Measurements from ENCODE around the gene SMIM24. TPM values are rescaled to one million over a fixed set of nuclear protein-coding genes. Genes with fewer than 3 reads are reported as not detected.
"Not testable (repeated sequence)": the region's sequence is repeated elsewhere in the genome, so short reads cannot be mapped to it uniquely, and the experiment has no call there.

The SMIM24 gene
- total RNA-seq, 1 donor from 2014 or later: not detected

DNA sequence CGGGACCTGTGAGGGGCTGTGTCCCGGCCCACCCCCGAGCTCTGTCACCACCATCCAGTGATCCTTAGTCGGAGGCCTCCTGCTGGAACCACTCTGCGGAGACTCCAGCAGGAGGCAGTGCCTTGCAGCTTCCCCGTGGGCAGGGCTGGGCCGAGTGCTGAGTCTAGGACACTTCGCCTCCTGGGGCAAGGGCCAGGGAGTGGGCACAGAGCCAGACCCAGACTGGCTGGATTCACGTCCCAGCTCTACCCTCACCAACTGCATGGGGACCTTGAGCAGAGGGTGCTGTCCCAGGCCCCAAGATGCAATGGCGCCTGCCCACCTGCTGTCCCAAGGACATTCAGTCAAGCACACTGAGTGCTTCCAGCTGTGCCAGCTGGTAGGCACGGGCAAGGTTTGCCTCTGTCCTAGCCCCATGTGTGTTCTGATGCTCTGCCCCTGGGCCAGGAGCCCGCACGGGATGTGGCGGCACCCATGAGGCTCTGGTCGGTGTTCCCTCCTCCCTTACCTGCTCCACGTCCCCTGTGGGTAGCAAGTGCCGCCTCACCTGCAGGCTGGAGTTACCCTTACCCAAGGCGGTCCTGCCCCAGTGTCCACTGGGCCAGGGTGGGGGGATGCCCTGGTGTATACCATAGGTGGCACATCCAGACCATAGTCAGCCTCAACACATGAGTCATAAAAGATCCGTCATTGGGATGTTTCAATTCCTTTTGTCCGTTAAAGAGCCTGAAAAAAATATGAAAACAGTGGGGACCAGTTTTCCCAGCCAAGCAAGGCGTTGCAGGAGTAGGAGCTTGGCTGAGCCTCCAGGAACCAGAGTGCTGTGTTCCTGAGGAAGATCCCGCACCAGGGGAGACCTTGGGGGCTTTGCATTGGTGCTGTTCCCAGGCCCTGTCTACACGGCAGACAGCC is 33.2 kb upstream of the SMIM24 start:
- no peak for DNase-seq

DNA sequence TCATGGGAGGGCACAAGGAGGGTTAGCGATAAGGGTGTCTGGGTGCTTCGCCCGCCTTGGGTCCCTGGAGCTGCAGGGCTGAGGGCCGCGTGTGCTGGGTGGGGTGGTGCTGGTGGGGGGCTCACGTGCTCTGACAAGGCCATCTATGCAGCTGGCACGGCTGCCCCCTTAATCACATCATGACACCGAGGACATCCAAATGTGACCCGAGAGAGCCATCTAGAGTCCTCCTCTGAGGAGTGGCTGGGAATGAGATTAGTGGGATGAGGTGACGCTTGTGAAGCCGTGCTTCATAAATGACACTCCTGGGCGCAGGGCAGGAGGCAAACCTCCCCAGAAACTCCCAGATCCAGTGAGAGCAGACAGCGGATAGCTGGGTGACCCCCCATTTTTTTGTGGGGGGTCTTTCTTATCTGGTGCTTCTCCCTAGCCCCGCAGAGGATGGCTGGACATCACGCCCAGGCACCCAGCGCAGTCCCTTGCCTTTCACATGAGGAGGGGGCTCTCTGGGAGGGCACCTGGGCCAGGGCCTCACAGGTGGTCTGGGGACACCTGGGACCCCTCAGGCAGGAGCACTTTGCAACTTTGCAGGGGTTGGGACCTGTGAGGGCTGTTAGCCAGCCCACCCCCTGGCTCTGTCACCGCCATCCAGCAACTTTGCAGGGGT is 32.4 kb upstream of the SMIM24 start:
- no peak for DNase-seq

GRCh38 chr19:3511506-3512251 is 31.4 kb upstream of the SMIM24 start:
- DNase-seq: no peak

GRCh38 chr19:3510727-3511126 is 30.4 kb upstream of the SMIM24 start:
- DNase-seq: no peak

DNA sequence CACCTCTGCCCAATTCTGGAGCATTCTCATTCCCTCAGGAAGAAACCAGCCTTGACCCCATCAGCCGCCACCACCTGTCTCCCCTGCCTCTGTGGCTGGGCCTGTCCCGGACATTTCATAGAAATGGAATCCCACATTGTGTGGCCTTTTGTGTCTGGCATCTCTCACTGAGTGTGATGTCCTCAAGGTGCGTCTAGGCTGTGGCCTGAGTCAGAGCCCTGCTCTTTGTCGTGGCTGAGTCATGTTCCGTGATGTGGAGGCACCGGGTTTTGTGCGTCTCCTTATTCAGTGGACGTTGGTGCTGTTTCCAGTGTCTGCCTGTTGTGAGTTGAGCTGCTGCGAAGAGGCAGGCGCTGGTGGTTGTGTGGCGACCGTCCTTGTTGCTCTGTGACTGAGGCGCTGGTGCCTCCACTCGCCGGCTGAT is 29.3 kb upstream of the SMIM24 start:
- DNase-seq: peak; percentile 70

DNA sequence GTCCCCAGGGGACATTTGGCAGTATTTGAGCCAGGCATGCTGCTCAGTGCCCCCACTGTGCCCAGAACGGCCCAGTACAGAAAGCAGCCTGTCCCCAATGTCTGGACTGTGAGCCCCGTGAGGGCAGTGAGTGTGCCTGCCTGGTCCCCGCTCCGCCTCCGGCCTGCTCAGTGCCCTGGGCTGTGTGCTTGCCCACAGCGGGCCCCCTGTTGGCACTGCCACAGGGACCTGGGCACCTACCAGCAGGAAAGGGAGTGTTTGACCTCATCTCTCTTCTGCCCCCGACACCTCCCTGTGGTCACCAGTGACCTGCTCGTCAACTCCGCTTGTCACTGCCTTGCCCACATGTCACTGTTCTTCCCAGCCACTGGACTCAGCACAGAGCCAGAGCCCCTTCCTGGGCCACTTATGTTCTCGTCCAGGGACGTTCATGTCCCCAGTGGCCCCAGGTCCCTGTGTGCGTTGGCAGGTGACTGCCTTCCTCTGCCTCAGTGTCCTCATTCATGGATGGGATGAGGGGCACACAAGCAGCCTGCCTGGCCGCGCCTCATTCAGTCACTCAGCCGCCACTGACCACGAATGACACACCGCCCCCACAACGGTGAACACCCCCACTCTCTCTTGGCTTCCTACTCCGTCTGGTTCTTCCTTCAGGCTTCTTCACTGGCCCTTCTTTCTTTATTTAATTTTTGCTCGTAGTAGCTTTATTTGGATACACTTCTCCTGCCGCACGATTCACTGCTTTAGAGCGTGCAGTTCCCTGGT is 28.6 kb upstream of the SMIM24 start:
- no peak for DNase-seq

DNA sequence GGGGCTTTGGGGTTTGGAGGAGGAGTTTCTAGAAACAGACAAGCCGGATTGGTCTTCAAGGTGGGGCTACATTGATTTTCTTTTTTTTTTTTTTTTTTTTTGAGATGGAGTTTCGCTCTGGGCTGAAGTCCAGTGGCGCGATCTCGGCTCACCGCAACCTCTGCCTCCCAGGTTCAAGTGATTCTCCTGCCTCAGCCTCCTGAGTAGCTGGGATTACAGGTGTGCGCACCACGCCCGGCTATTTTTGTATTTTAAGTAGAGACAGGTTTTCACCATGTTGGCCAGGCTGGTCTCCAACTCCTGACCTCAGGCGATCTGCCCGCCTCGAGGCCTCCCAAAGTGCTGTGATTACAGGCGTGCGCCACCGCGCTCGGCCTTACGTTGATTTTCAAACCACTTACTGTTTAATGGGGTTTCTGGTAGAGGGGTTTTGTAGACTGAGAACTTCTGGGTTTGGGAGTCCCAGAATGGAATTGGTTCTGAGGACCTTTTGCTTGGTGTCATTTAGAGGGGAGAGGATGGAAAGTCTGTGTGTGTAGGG is 27.9 kb upstream of the SMIM24 start:
- not testable (repeated sequence) for DNase-seq

- peak; percentile 28 for DNase-seq
Measured at GRCh38 chr19:3507371-3508120, 27.2 kb upstream of the SMIM24 start.

GRCh38 chr19:3506384-3507340 is 26.3 kb upstream of the SMIM24 start:
- DNase-seq: peak; percentile 38

DNA sequence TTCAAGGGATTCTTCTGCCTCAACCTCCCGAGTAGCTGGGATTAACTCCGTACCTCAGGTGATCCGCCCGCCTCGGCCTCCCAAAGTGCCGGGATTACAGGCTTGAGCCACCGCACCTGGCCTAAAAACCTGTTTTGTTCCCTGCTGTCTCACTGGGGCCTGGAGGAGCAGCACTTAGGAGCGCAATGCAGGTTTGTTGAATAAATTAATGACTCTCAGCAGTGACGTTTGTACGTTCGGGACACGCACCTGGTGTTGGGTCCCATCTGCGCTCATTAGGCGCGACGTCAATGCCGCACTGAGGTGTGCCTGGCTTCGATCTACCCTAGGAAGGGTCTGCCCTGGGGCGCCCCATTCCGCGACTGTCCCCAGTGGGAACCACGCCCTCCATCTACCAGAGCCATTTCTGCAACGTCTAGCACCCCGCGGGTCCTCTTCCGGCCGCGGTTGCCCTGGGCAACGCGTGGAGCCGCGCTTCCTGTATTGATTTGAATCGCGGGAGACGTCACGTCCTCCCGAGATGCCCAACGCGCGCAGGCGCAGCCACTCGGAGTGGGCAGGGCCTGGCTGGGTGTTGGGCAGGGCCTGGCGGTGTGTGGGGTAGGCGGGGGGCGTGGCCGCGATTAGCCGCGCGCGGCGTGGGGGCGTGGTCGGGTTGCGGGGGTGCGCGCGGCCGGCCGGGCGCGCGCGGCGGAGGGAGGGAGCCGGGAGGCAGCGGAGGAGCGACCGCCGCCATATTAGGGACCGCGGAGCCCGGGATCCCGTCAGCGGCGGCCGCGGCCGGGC is 25.5 kb upstream of the SMIM24 start, which contains the start of gene FZR1:
Gene FZR1 (plus strand): TSS at position 714 of the 786 bp plus-strand sequence. CDS start 16,679 bp downstream, outside the sequence.
- DNase-seq: peak; percentile 99

- DNase-seq: no peak
Measured at GRCh38 chr19:3504735-3505134, 24.4 kb upstream of the SMIM24 start.

GRCh38 chr19:3503036-3503572 is 22.8 kb upstream of the SMIM24 start:
- DNase-seq: no peak

DNA sequence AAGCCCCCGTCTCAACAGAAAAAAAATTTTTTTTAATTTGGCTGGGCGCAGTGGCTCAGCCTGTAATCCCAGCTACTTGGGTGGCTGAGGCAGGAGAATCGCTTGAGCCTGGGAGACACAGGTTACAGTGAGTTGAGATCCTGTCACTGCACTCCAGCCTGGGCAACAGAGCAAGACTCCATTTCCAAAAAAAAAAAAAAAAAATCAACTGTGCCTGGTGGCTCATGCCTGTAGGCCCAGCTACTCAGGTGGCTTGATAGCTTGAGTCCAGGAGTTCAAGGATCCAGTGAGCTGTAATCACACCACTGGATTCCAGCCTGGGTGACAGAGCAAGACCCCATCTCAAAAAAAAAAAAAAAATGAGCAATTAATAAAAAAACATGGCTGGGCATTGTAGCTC is 21.5 kb upstream of the SMIM24 start:
- no peak for DNase-seq

GRCh38 chr19:3500429-3501101 is 20.2 kb upstream of the SMIM24 start, which contains the start of gene DOHH:
Gene DOHH, minus strand, starts transcription at chr19:3500674. Its CDS starts 3,860 bp downstream, at chr19:3496814.
- peak; percentile 99 for DNase-seq

GRCh38 chr19:3499738-3500428 is 19.6 kb upstream of the SMIM24 start:
- no peak for DNase-seq

- no peak for DNase-seq
Measured at GRCh38 chr19:3497757-3498520, 17.6 kb upstream of the SMIM24 start.
